OCI-LY3 (cell line): ENCODE data around the gene OGFR.

ENCODE experiments used
- H2AFZ ChIP-seq: fragments of 200-600, 300-600 bp; shearing (Covaris generic); 2 replicates; pipeline ENCODE4 v1.6.0; 2014; ENCODE audit warnings: antibody characterized with exemption, low read depth, low read length
- H3K27ac ChIP-seq: fragments of 200-600, 300-600 bp; sonication (generic); 2 replicates; pipeline ENCODE4 v1.5.1; 2014; ENCODE audit warnings: mild to moderate bottlenecking, low read length, moderate library complexity, mixed read lengths
- H3K27me3 ChIP-seq: fragments of 200-600, 300-600 bp; sonication (generic); 2 replicates; pipeline ENCODE4 v1.6.1; 2014; ENCODE audit warnings: low read depth, low read length, mixed read lengths
- H3K36me3 ChIP-seq: fragments of 200-600, 300-600 bp; sonication (generic); replicated peaks from 2 replicates; pipeline ENCODE3; 2014; ENCODE audit warnings: low read depth, low read length, mixed read lengths
- H3K4me1 ChIP-seq: fragments of 300-600, 200-600 bp; sonication (generic); 2 replicates; pipeline ENCODE4 v1.6.1; 2014; ENCODE audit warnings: low read length, mixed read lengths
- H3K4me2 ChIP-seq: fragments of 200-600, 300-600 bp; sonication (generic); 2 replicates; pipeline ENCODE4 v1.6.1; 2014; ENCODE audit warnings: low read length, mixed read lengths
- H3K4me3 ChIP-seq: fragments of 300-600, 200-600 bp; sonication (generic); 2 replicates; pipeline ENCODE4 v1.5.1; 2014; ENCODE audit warnings: antibody characterized with exemption, mild to moderate bottlenecking, low read length, moderate library complexity
- H3K79me2 ChIP-seq: fragments of 300-600, 200-600 bp; shearing (Covaris generic); 2 replicates; pipeline ENCODE4 v1.6.1; 2014; ENCODE audit warnings: mild to moderate bottlenecking, low read length, mixed read lengths
- H3K9ac ChIP-seq: fragments of 300-600, 200-600 bp; shearing (Covaris generic); 2 replicates; pipeline ENCODE4 v1.6.0; 2014; ENCODE audit warnings: mild to moderate bottlenecking, low read length, moderate library complexity
- H3K9me3 ChIP-seq: fragments of 200-600, 300-600 bp; shearing (Covaris generic); 2 replicates; pipeline ENCODE4 v1.6.1; 2014; ENCODE audit warnings: low read length, mixed read lengths; ENCODE audit not compliant: insufficient read depth
- H4K20me1 ChIP-seq: fragments of 200-600, 300-600 bp; sonication (generic); 2 replicates; pipeline ENCODE4 v1.6.1; 2016; ENCODE audit warnings: low read length, mixed read lengths; ENCODE audit not compliant: insufficient read depth
- EZH2phosphoT487 ChIP-seq: fragments of 200-600 bp; shearing (Covaris generic); IDR thresholded peaks from 2 replicates; pipeline ENCODE4 v1.6.1; 2018; ENCODE audit warnings: antibody characterized with exemption, mixed run types, low read depth
- TF ChIP-seq, protein P1 (sequence below): fragments of 200-600, 300-600 bp; sonication (generic); IDR thresholded peaks from 2 replicates; pipeline ENCODE4 v1.5.1; 2014; ENCODE audit warnings: antibody characterized with exemption, low read length, low read depth

Gene OGFR

GRCh38 chr20:62782149-62782892 lies 22.3 kb upstream of the OGFR start:
- no peak for TF ChIP-seq EZH2phosphoT487
- TF ChIP-seq, protein P1, sequence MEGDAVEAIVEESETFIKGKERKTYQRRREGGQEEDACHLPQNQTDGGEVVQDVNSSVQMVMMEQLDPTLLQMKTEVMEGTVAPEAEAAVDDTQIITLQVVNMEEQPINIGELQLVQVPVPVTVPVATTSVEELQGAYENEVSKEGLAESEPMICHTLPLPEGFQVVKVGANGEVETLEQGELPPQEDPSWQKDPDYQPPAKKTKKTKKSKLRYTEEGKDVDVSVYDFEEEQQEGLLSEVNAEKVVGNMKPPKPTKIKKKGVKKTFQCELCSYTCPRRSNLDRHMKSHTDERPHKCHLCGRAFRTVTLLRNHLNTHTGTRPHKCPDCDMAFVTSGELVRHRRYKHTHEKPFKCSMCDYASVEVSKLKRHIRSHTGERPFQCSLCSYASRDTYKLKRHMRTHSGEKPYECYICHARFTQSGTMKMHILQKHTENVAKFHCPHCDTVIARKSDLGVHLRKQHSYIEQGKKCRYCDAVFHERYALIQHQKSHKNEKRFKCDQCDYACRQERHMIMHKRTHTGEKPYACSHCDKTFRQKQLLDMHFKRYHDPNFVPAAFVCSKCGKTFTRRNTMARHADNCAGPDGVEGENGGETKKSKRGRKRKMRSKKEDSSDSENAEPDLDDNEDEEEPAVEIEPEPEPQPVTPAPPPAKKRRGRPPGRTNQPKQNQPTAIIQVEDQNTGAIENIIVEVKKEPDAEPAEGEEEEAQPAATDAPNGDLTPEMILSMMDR, result no peak
- no peak overlapping the region for H3K4me2 ChIP-seq
- no peak overlapping the region for H3K27ac ChIP-seq
- H3K4me1 ChIP-seq, result peaks cover 3% of the 10 kb centered on the region; the same call in 1 of the 2 replicates
- no peaks in the 10 kb centered on the region for H4K20me1 ChIP-seq
- no peak overlapping the region for H3K4me3 ChIP-seq
- H3K79me2 ChIP-seq, result no peaks in the 10 kb centered on the region
- no peak overlapping the region for H2AFZ ChIP-seq
- no peak overlapping the region for H3K9ac ChIP-seq
- H3K36me3 ChIP-seq, result no peaks in the 10 kb centered on the region
- no peaks in the 10 kb centered on the region for H3K9me3 ChIP-seq
- peaks cover 3% of the 10 kb centered on the region for H3K27me3 ChIP-seq

- Histone ChIP-seq H4K20me1 (no peaks in the 10 kb centered on the region), H3K27ac (no peak overlapping the region), H3K4me3 (no peak overlapping the region), H3K9ac (no peak overlapping the region), H3K36me3 (no peaks in the 10 kb centered on the region), H2AFZ (no peak overlapping the region), H3K27me3 (peaks cover 9% of the 10 kb centered on the region), H3K79me2 (no peaks in the 10 kb centered on the region), H3K4me2 (no peak overlapping the region), H3K9me3 (no peaks in the 10 kb centered on the region), H3K4me1 (peaks cover 5% of the 10 kb centered on the region; the same call in 1 of the 2 replicates)
- TF ChIP-seq, protein P1, result no peak
- TF ChIP-seq EZH2phosphoT487, result no peak
Measured at GRCh38 chr20:62782893-62783278, 21.7 kb upstream of the OGFR start.

- H2AFZ ChIP-seq, result no peak overlapping the region
- H3K36me3 ChIP-seq, result no peaks in the 10 kb centered on the region
- no peaks in the 10 kb centered on the region for H3K79me2 ChIP-seq
- no peaks in the 10 kb centered on the region for H4K20me1 ChIP-seq
- no peak overlapping the region for H3K4me3 ChIP-seq
- no peak overlapping the region for H3K27ac ChIP-seq
- peaks cover 5% of the 10 kb centered on the region; the same call in 1 of the 2 replicates for H3K4me1 ChIP-seq
- H3K9ac ChIP-seq, result no peak overlapping the region
- TF ChIP-seq EZH2phosphoT487, result no peak
- TF ChIP-seq, protein P1, result no peak
- H3K9me3 ChIP-seq, result no peaks in the 10 kb centered on the region
- peaks cover 25% of the 10 kb centered on the region for H3K27me3 ChIP-seq
- no peak overlapping the region for H3K4me2 ChIP-seq
Measured at GRCh38 chr20:62784497-62784896, 20.1 kb upstream of the OGFR start.

- H3K9me3 ChIP-seq, result no peaks in the 10 kb centered on the region
- H3K79me2 ChIP-seq, result no peaks in the 10 kb centered on the region
- TF ChIP-seq EZH2phosphoT487, result no peak
- TF ChIP-seq, protein P1, result no peak
- no peak overlapping the region for H3K4me2 ChIP-seq
- no peak overlapping the region for H3K9ac ChIP-seq
- H3K36me3 ChIP-seq, result no peaks in the 10 kb centered on the region
- no peak overlapping the region for H3K27ac ChIP-seq
- H3K4me3 ChIP-seq, result no peak overlapping the region
- no peaks in the 10 kb centered on the region for H4K20me1 ChIP-seq
- no peak overlapping the region for H2AFZ ChIP-seq
- H3K27me3 ChIP-seq, result peaks cover 34% of the 10 kb centered on the region
- peaks cover 5% of the 10 kb centered on the region; the same call in 1 of the 2 replicates for H3K4me1 ChIP-seq
Measured at GRCh38 chr20:62785393-62785792, 19.2 kb upstream of the OGFR start.
